ENCODE results near the gene PKN3. TPM values are rescaled to one million over a fixed set of nuclear protein-coding genes. Genes with fewer than 3 reads are reported as not detected.

PKN3 gene
- total RNA-seq, 2 experiments from 2014 or later: 0.95 to 1.9 TPM

DNA sequence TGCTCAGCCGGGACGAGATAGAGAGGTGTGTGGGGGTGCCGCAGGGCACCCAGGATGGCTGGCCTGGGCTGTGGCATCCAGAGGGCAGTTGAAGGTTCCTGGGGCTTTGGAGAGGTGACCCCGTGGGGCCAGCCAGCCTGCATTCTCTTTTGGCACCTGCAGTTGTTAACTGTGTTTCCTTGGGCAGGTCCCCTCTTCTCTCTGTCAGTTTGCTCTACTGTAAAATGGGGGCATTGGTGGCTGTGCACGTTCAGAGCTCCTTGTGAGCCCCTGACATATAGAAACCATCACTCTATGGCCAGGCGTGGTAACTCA is 13.1 kb downstream of the PKN3 start:
- H3K27me3 Mint-ChIP-seq: no peaks in the 10 kb centered on the region
- ChIA-PET POLR2A (interaction anchor here (1.0 kb wide), 1 partner anchor 9 kb away, joined by 4 read pairs; no protein-coding TSS in a partner anchor), CTCF (no interaction called here)
- Histone ChIP-seq H3K27me3 (ENCODE audit: control insufficient read depth in 1 of 2, insufficient read depth in 2 of 2, low read length in 2 of 2) (no peaks in the 10 kb centered on the region), H3K9me3 (ENCODE audit: control insufficient read depth in 1 of 2, insufficient read depth in 1 of 2, low read length in 2 of 2) (no peaks in the 10 kb centered on the region), H3K4me1 (ENCODE audit: insufficient read depth, low read length) (no peaks in the 10 kb centered on the region), H3K36me3 (ENCODE audit: insufficient read depth, low read length) (peaks cover 1% of the 10 kb centered on the region), H3K4me3 (ENCODE audit: low read length) (no peak overlapping the region), H3K27ac (ENCODE audit: low read depth in 1 of 2, low read length in 2 of 2) (no peak overlapping the region)
- no peaks in the 10 kb centered on the region for H3K36me3 Mint-ChIP-seq (ENCODE audit: low read depth)
- DNase-seq (no peak), ATAC-seq (ENCODE audit: poor library complexity) (no peak)
- no peaks in the 10 kb centered on the region for H3K4me1 Mint-ChIP-seq (ENCODE audit: low read depth)
- TF ChIP-seq, protein P1, sequence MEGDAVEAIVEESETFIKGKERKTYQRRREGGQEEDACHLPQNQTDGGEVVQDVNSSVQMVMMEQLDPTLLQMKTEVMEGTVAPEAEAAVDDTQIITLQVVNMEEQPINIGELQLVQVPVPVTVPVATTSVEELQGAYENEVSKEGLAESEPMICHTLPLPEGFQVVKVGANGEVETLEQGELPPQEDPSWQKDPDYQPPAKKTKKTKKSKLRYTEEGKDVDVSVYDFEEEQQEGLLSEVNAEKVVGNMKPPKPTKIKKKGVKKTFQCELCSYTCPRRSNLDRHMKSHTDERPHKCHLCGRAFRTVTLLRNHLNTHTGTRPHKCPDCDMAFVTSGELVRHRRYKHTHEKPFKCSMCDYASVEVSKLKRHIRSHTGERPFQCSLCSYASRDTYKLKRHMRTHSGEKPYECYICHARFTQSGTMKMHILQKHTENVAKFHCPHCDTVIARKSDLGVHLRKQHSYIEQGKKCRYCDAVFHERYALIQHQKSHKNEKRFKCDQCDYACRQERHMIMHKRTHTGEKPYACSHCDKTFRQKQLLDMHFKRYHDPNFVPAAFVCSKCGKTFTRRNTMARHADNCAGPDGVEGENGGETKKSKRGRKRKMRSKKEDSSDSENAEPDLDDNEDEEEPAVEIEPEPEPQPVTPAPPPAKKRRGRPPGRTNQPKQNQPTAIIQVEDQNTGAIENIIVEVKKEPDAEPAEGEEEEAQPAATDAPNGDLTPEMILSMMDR (IDR thresholded peaks at IDR 0.05): no peak
- H3K27ac Mint-ChIP-seq: no peak overlapping the region
- H3K9me3 Mint-ChIP-seq: no peaks in the 10 kb centered on the region
- intact Hi-C loops (cut with DNase I, micrococcal nuclease): no loop called here
- H3K4me3 Mint-ChIP-seq: no peak overlapping the region

DNA sequence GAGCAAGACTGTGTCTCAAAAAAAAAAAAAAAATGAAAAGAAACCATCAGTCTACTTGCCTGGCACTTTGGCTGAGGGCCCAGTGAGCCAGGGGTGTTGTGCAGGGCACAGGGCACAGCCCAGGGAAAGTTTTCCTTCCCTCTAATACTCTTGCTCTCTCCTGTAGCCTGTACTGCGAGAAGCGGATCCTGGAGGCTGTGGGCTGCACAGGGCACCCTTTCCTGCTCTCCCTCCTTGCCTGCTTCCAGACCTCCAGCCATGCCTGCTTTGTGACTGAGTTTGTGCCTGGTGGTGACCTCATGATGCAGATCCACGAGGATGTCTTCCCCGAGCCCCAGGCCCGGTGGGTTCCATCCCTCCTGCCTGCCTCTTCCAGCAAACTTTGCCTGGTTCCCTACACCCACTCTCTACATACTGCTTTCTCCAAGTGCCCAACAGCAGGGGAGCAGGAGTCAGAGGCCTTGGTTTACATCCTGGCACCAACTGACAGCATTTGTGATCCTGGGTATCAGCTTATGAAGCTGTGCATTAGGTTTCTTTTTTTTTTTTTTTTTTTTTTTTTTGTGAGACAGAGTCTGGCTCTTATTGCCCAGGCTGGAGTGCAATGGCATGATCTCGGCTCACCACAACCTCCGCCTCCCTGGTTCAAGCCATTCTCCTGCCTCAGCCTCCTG is 14.4 kb downstream of the PKN3 start:
- intact Hi-C loops (cut with DNase I, micrococcal nuclease): no loop called here
- no peaks in the 10 kb centered on the region for H3K4me1 ChIP-seq (ENCODE audit: insufficient read depth, low read length)
- Mint-ChIP-seq H3K9me3 (no peaks in the 10 kb centered on the region), H3K4me1 (ENCODE audit: low read depth) (no peaks in the 10 kb centered on the region), H3K27ac (no peak overlapping the region), H3K4me3 (no peak overlapping the region), H3K27me3 (no peaks in the 10 kb centered on the region), H3K36me3 (ENCODE audit: low read depth) (peaks cover 1% of the 10 kb centered on the region)
- H3K36me3 ChIP-seq (ENCODE audit: insufficient read depth, low read length): peaks cover 11% of the 10 kb centered on the region
- POLR2A ChIA-PET: interaction anchor here (0.7 kb wide), 1 partner anchor 407 kb away, joined by 4 read pairs; no protein-coding TSS in a partner anchor
- CTCF ChIA-PET: no interaction called here
- no peak overlapping the region for H3K4me3 ChIP-seq (ENCODE audit: low read length)
- TF ChIP-seq, protein P1 (IDR thresholded peaks at IDR 0.05): no peak
- no peaks in the 10 kb centered on the region for H3K27me3 ChIP-seq (ENCODE audit: control insufficient read depth in 1 of 2, insufficient read depth in 2 of 2, low read length in 2 of 2)
- no peak for DNase-seq
- no peak overlapping the region for H3K27ac ChIP-seq (ENCODE audit: low read depth in 1 of 2, low read length in 2 of 2)
- no peaks in the 10 kb centered on the region for H3K9me3 ChIP-seq (ENCODE audit: control insufficient read depth in 1 of 2, insufficient read depth in 1 of 2, low read length in 2 of 2)
- no peak for ATAC-seq (ENCODE audit: poor library complexity)

DNA sequence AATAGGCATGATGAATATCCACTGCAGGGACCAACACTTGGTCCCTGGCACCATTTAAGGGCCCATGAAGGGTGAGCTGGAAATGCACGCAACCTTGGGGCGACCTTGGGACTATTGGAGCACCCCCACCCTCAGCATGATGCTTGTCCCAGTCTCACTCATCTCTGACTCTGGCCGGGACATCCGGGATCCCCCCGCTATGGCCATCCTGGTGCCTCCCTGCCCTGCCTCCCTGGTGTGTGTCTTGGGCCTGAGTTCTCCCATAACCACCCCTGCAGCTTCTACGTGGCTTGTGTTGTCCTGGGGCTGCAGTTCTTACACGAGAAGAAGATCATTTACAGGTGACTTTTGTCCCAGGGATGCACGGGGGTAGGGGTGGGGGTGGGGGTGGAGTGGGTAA is 15.7 kb downstream of the PKN3 start:
- no peaks in the 10 kb centered on the region for H3K27me3 ChIP-seq (ENCODE audit: control insufficient read depth in 1 of 2, insufficient read depth in 2 of 2, low read length in 2 of 2)
- ChIA-PET CTCF (no interaction called here), POLR2A (interaction anchor here (0.6 kb wide), 1 partner anchor 58 kb away, joined by 3 read pairs; no protein-coding TSS in a partner anchor)
- intact Hi-C loops (cut with DNase I, micrococcal nuclease): no loop called here
- no peak for DNase-seq
- Mint-ChIP-seq H3K36me3 (ENCODE audit: low read depth) (peaks cover 13% of the 10 kb centered on the region), H3K27ac (no peak overlapping the region), H3K9me3 (no peaks in the 10 kb centered on the region), H3K27me3 (no peaks in the 10 kb centered on the region), H3K4me1 (ENCODE audit: low read depth) (peaks cover 10% of the 10 kb centered on the region), H3K4me3 (no peak overlapping the region)
- no peak overlapping the region for H3K27ac ChIP-seq (ENCODE audit: low read depth in 1 of 2, low read length in 2 of 2)
- H3K9me3 ChIP-seq (ENCODE audit: control insufficient read depth in 1 of 2, insufficient read depth in 1 of 2, low read length in 2 of 2): no peaks in the 10 kb centered on the region
- no peak for ATAC-seq (ENCODE audit: poor library complexity)
- H3K36me3 ChIP-seq (ENCODE audit: insufficient read depth, low read length): peaks cover 13% of the 10 kb centered on the region
- H3K4me1 ChIP-seq (ENCODE audit: insufficient read depth, low read length): peaks cover 6% of the 10 kb centered on the region
- TF ChIP-seq, protein P1 (IDR thresholded peaks at IDR 0.05): no peak
- no peak overlapping the region for H3K4me3 ChIP-seq (ENCODE audit: low read length)

Measured in CD4-positive, alpha-beta T cell (primary cell).